DOHH2 (cell line): ENCODE data around the gene KCNIP4.

Source experiments
- EZH2phosphoT487 ChIP-seq: fragments of 200-600 bp; sonication (generic); IDR thresholded peaks from 2 replicates; pipeline ENCODE4 v1.6.1; 2017; ENCODE audit warnings: borderline replicate concordance, mild to moderate bottlenecking, antibody characterized with exemption, low read length, moderate library complexity, mixed read lengths
- TF ChIP-seq, protein P1 (sequence below): fragments of 200-600 bp; sonication (generic); IDR thresholded peaks from one replicate; pipeline ENCODE4 v1.5.1; 2014; ENCODE audit warnings: antibody characterized with exemption, mild to moderate bottlenecking, low read depth, low read length; ENCODE audit not compliant: poor library complexity, severe bottlenecking

GRCh38 chr4:21876711-21877110 lies 71.9 kb downstream of the KCNIP4 start:
- TF ChIP-seq, protein P1, sequence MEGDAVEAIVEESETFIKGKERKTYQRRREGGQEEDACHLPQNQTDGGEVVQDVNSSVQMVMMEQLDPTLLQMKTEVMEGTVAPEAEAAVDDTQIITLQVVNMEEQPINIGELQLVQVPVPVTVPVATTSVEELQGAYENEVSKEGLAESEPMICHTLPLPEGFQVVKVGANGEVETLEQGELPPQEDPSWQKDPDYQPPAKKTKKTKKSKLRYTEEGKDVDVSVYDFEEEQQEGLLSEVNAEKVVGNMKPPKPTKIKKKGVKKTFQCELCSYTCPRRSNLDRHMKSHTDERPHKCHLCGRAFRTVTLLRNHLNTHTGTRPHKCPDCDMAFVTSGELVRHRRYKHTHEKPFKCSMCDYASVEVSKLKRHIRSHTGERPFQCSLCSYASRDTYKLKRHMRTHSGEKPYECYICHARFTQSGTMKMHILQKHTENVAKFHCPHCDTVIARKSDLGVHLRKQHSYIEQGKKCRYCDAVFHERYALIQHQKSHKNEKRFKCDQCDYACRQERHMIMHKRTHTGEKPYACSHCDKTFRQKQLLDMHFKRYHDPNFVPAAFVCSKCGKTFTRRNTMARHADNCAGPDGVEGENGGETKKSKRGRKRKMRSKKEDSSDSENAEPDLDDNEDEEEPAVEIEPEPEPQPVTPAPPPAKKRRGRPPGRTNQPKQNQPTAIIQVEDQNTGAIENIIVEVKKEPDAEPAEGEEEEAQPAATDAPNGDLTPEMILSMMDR = no peak
- no peak for TF ChIP-seq EZH2phosphoT487
